HG02759 (cell line): Measurements from ENCODE around the gene PTRHD1.
"Not testable (repeated sequence)": the region's sequence is repeated elsewhere in the genome, so short reads cannot be mapped to it uniquely, and the experiment has no call there.

Experiments
- ATAC-seq: cut with Tn5 transposase; IDR thresholded peaks from one replicate; pipeline ENCODE4 v1.9.1; 2021; ENCODE audit warnings: mild to moderate bottlenecking, moderate library complexity; ENCODE audit not compliant: unreplicated experiment

The PTRHD1 gene, protein sequence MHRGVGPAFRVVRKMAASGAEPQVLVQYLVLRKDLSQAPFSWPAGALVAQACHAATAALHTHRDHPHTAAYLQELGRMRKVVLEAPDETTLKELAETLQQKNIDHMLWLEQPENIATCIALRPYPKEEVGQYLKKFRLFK

DNA sequence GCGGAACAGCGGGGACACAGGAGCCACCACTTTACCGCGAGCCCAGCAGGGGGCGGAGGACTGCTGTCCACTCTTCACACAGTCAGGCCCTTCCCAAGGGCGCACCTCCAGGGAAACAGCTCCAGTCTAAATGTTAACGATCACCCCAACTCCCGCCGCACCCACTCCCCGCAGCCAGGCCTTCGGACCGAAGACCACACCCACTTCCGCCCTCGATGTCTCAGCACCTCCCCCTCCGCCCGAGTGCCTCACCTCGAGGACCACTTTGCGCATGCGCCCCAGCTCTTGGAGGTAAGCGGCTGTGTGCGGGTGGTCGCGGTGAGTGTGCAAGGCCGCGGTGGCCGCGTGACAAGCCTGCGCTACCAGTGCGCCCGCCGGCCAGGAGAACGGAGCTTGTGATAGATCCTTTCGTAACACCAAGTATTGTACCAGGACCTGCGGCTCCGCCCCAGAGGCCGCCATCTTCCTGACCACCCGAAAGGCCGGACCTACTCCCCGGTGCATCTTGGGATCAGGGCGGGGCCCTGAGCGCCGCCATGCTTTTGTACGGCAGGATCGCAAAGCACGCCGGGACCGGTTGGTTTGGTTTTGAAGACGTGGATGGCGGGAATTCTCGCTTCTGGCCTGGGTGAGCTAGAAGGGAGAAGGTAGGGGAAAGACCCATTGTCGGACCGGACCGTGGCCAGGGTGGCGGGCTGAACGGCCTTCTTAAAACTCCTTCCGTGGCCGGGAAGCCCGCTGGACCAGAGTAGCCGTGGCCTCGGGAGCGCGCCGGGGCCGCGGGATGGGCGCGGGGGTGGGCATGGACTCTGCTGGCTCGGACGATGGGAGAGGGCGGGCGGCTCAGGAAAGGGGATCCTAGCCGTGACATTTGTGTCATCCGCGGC lies at the start of gene PTRHD1, which contains the start of gene CENPO:
Gene PTRHD1, minus strand, starts transcription at position 518 of the 887 bp plus-strand sequence. Its CDS starts 14 bp downstream, at position 504.
Gene CENPO, plus strand, starts transcription at position 552 of the 887 bp plus-strand sequence. CDS start 495 bp downstream, outside the sequence.
- peak; percentile 94 for ATAC-seq

DNA sequence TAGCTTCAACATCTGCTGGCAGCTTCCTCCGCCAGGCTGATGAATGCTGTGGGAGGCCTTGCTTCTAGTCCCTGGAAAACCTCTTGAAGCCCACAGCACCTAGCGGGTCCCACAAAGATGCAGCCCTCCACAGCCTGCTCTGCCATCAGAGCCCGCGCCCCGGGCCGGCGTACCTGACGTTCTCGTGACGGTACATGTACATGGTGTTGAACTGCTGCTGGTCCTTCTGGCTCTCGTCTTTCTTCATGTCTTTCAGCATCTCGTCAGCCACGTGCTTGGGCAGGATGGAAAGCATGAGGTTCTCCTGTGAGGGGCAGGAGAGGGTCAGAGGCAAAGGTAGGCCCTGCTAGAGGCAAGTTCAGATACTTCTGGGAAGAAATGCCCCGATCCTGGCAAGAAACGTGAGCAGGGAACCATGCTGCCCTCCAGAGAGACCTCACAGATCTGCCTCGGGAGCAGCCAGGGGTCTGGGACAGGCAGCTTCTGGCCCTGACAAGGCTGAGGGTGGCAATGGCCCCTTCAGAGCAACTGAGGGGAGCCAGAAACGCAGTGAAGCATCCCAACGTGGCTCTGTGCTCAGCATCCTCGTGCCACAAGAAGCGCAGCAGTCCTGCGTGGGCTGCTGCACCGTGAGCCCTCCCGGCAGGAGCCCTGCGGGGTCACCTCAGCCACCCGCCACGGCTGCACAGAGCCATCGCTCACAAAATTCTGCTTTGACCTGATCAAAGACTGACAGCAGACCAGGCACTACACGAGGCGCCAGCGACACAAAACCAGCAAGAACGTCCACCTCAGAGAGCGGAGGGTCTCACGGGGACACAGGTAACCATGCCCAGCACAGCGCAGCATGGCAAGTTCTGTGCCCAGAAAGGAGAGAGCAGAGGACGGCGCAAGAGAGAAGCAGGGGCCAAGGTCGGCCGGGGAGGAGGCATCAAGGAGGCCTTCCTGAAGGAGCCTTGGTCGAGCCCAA lies 49.2 kb upstream of the PTRHD1 start:
- no peak for ATAC-seq

DNA sequence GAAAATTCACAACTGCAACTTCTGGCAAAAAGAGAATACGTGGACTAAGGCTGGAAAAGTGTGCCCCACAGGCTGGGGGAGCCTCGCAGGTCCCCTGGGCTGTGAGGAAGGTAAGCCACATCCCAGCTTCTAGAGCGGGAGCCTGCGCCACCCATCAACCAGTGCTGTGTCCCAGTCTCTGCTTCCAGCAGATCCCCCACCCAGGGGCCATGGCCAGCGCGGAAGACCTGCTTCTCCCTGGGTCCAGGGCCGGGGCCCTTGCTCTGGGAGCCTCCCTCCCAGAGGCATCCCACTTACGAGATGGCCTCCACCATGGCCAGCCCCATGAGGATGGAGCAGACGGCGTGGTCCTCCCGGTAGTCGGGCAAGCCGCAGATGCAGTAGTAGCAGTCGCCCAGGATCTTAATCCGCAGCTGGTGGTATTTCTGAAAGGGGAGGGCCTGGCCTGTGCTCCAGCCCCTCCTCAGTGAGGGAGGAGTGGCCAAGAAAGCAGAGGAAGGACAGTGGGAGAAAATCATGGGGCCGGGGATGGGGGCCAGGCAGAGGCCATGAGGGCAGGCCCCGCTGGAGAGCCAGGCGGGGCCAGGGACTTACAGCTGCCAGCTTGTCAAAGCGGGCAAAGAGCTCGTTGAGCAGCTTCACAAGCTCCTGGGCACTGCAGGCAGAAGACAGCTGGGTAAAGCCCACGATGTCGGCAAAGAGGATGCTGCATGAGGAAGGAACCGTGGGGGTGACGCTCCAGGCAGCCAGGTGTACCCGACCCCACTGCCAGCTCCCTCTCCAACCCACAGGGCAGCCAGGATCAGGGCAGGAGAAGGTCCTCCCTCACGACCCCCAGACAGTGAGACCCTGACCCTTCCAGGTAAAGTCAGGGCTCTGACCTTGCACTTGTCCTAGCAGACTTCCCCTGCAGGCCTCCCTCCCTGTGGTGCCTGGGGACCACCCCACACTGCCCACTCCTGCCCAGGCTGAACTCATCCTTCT lies 48.1 kb upstream of the PTRHD1 start:
- no peak for ATAC-seq

DNA sequence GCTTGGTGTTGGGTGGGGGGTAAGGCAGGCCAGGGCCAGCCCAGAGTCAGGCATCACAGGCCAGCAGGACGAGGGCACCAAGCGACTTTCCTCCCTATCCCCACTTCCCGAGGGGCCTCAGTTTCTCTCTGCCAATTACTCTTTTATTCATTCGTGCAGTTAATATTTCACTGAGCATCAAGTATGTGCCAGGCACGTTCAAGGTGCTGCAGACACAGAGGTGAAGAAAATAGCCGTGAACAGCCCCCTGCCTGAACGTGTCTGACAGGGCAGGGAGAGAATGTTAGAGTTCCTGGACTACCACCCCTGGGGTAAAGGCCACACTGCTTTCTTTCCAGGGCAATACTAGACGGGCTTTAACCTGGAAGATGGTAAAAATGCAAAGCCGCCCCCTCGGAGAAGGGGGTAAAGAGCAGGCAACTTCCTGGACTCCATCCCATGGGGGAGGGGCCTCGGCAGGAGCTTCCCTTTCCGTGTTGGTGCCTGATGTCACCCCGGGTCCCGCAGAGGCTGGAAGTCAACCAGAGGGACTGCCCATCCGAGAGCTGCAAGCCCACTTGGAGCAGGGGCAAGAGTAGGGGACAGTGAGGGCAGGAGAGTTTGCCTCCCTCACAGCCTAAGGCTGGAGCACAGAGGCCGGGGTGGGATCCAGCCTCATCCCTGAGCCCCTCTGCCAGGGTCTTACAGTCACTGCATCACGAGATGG lies 47.1 kb upstream of the PTRHD1 start:
- ATAC-seq, result no peak

DNA sequence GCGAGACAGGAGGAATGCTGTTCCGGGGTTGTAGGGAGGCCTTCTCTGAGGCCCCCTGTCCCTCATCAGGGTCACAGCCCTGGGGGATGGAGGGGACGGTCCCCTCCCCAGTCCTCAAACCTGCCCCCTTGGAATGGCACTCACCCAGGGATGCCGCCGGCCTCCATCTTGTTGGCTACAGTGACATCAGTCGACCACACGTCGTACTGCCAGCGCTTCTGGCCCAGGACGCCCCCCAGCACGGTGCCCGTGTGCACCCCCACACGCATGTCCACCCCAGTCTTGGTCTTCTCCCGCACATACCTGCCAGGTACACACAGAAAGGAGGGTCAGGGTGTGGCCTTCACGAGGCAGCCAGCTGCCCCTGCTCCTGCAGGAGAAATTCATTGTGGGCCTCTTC lies 46.5 kb upstream of the PTRHD1 start:
- no peak for ATAC-seq

DNA sequence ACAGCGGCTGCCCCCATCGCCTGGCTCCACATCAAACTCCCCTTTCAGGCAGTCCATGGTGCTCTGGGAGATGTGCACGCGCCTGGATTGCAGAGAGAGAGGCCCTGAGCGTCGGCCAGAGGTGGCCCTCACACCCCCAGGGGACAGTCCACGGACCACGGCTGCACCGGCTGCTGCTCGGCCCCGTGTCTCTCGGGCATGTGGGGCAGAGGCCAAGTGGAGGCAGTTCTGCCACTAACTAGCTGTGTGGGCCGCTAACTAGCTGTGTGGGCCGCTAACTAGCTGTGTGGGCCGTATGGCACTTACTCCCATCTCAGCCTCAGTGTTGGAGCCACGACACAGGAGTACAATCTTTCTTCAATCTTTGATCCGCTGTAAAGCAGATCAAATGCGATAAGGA lies 45.4 kb upstream of the PTRHD1 start:
- no peak for ATAC-seq

DNA sequence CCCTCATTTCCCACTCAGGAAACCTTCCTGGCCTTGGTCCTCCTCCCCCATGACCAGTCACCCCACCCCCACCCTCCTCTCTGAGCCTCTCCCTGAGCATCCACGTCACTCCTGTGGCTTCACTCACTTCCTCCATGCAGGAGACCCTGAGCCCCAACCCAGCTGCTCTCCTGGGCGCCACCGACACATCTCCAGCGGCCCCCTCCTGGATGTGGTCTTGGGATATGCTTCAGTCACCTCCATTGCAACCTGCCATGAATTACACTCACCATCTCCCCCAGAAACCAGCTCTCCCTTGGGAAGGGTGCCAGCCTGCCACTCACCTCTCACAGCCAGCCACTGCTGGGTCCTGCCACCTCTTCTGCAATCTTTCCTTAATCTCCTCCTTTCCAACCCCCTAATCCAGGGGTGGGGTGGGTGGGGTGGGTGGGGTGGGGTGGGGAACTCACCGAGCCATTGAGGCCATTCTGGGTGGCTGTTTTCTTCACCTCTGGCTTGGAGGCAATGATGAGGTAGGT lies 44.9 kb upstream of the PTRHD1 start:
- no peak for ATAC-seq

DNA sequence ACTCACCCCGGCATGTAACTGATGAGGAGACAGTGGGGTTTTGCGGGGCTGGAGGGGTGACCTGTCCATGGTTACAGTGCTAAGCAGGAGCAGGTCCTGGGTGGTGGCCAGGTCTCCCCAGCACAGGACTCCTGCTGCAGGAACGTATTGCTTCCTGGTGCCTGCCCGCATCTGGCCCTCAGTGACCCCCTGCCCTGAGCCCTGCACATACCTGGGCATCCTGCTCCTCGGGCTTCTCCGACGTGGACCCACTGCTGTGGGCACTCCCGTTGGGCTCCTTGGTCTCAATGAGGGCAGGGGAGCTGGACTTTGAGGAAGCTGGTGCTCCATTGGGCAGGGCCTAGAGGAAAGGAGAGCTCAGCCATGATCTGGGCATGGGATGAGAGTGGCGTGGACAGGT lies 43.5 kb upstream of the PTRHD1 start:
- ATAC-seq, result no peak

DNA sequence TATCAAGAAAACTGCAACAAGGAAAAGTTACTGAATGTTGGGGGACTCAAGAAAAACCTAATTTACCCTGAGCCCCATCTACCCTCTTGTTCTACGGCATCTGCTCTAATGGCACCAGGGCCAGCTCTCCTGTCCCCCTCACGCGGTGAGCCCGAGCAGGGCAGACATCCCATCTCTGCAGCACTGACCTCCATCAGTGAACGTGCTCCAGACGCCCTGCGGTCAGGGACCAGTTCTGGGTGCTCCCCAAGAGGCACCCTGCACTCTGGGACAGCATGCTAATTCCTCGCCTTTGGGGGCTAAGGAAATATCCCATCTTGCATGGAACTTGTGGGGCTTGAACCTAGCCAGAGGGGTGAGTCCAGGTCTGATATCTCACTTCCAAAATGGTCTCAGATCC lies 43.0 kb upstream of the PTRHD1 start:
- no peak for ATAC-seq

DNA sequence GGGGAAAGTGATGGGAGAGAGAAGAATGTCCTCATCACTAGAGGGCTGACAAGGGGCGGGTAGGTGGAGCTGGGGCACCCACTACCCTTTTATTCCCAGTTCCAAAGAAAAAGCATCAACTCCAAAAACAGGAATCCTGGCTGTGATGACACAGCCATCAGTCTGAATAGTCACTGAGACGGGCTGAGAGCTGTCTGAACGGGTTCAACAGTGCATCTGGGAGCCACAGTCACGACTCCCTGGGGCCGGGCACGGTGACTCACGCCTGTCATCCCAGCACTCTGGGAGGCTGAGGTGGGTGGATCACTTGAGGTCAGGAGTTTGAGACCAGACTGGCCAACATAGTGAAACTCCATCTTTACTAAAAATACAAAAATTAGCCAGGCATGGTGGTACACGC lies 42.2 kb upstream of the PTRHD1 start:
- ATAC-seq, result not testable (repeated sequence)

DNA sequence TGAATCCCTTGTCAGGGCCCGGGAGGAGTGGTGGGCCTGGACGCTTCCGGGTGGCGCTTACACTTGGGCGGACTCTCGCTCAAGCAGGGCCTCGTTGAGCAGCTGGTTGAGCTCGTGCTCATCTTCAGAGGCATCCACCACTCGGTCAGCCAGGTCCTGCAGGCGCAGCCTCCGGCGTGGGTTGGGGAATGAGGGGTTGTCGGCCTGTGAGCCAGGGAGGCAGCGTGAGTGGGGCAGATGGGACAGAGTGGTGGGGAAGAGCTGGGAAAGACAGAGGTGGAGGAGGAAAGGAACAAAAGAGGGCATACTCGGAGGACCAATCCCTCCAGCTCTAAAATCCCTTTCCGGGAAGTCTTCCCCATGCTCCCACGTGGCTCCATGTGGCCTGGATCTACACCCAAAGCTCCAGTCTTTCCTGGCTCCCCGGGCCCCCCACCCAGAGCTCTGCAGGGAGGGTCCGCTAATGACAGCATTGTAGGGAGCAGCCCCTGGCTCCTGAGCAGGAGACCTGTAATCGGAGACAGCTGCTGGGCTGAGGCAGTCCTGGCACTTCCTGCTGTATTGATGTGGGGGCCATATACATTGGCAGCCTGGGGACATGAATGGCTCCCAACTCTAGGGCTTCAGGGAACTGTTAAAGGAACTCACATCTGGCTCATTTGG lies 41.7 kb upstream of the PTRHD1 start:
- ATAC-seq, result no peak

DNA sequence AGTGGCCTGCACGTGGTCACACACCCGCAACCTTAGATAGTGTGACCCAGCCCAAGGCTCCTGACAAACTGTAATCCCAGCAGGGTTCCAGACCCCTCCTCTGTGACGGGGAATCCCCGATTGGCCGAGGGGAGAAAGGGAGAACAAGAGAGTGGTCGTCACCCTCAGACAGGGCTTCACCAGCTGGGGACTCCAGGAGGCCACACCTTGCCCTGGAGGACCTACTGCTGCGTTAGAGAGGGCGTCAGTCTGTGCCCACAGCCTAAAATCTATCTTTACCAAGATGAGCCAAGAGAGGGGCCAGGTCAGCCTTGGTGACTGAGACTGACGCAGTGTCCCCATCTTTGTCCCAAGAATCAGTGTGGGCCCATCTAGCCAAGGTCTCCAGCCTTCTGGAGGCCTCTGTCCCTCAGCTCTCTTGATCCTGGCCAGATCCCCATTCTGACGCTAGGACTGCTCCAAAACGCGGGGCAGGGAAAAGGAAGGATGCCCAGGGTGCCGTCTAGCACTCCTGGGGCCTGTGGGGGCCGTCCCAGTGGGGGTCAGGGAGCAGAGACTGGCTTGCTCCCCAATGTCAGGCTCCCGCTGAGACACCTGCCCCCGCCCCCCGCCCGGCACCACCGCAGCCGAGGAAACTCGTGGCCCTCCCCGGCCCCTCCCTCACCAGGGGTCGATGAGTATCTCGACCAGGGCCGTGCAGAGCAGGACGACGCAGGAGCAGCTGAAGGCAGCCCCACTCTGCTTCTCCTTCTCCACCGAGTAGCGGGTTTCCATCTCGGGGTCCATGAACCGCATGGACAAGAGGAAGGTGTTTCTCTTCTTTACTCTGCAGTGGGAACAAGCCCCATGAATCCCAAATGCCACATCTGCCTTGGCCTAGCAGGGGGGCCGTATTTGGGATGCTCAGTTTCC lies 40.9 kb upstream of the PTRHD1 start:
- no peak for ATAC-seq

DNA sequence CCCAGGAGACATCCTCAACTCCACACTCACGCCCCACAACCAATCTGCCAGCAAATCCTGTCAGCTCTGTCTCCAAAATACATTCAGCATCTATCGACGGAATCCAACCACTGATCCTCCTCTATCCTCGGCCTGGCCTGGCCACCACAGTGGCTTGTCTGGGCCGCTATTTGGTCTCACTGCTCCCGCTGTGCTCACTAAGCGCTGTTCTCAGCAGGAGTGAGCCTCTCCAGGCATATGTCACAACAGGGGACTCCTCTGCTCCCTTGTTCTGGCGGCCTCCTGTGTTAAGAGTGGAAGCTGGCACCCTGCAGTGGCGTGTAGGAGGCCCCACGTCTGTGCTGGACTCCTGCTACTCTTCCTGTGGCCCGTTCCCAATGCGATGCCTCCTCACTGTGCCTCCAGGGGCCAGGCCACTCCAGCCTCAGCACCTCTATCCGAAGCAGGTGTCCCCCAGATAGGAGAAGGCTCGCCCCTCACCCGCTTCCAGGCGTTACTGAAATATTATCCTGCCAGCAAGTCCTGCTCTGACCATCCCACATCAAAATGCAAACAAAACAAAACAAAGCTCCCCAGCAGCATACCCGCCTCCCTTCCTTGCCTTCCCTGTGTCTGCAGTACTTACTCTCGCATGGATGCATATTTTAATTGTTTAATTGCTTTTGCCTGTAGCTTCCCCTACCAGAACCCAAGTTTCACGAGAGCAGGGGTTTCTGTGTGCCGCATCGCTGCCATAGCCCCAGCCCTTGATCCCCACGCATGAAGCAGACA lies 39.9 kb upstream of the PTRHD1 start:
- no peak for ATAC-seq

DNA sequence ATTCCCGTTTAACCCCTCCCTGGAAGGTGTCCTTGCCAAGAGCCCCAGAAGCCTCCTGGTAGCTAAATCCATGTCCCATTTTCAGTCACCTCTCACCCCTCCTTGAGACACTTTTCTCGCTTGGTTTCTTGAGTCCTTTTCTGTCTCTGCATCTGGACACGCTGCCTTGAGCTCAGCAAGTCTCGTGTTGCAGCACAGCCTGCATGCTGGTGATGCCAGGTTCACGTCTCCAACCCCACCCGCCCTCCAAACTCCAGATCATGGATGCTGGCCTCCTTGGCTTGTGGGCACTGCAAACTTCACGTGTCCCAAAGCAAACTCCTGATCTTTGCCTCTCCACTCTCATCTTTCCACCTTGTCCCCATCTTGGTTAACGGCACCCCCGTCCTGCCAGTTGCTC lies 39.3 kb upstream of the PTRHD1 start:
- ATAC-seq, result no peak

DNA sequence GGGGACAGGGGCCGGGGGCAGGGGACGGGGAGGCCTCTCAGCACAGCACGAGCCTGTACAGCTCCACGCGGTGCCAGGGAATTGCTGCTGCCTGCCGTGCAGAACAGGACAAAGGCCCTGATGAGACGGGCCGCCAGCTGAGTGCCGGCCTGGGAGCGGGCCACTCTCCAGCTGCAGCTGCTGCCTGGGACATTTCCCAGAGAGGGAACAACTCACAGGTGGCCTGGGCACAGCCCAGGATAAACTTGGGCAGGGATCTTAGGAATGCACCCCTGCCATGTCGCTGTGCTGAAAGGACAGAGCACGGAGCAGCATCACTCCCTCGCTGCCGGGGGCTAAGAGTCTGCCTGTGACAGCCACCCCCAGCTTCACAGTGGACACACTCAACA lies 38.9 kb upstream of the PTRHD1 start:
- ATAC-seq, result no peak

DNA sequence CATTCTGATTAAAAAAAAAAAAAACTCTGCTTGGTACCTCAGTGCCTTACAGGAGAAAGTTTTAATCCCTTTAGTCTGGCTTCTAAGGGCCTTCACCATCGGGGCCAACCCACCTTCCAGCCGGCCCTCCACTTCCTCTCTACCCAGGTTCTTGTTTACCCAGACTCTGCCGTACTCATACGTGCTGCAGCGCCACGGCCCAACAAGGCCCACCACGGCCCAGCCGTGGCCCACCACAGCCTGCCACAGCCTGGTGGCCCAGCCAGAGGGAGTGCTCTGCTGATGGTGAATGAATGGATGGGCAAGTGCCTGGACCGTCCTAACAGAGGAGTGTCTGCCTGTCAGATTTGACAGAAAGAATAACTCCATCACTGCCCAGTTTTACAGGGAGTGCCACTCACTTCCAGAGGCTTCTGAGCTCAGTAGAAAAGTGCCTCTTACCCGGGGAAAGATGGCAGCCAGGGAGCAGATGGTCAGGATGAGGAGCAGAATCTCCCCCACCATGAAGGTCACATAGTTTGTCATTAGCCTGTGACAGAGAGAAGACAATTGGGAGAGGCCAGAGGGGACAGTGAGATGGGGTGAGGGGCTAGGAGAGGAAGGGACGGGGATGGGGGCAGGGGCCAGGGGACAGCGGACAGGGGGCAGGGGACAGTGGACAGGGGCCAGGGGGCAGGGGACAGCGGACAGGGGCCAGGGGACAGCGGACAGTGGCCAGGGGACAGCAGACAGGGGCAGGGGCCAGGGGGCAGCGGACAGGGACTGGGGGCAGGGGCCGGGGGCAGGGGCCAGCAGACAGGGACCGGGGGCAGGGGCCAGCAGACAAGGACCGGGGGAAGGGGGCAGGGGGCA lies 38.3 kb upstream of the PTRHD1 start:
- ATAC-seq, result no peak
